Mesothelial cell of epicardium (in vitro differentiated cells): Measurements from ENCODE around the gene KCNQ2. TPM values are rescaled to one million over a fixed set of nuclear protein-coding genes. Genes with fewer than 3 reads are reported as not detected.

Experiments used
- DNase-seq, 2 experiments: peaks; one replicate each; pipeline ENCODE4 v3.0.0; 2021; ENCODE audit warnings: low spot score in 2 of 2; ENCODE audit not compliant: unreplicated experiment in 2 of 2
- H3K27ac Mint-ChIP-seq: 2 replicates; pipeline ENCODE4 v1.8.0; 2021; ENCODE audit warnings: mixed read lengths
- H3K27me3 Mint-ChIP-seq: 2 replicates; pipeline ENCODE4 v1.8.0; 2021; ENCODE audit warnings: low read depth, mixed read lengths
- H3K36me3 Mint-ChIP-seq: 2 replicates; pipeline ENCODE4 v1.8.0; 2021; ENCODE audit warnings: mixed read lengths
- H3K4me1 Mint-ChIP-seq: 2 replicates; pipeline ENCODE4 v1.8.0; 2021; ENCODE audit warnings: mixed read lengths
- H3K4me3 Mint-ChIP-seq: 2 replicates; pipeline ENCODE4 v1.8.0; 2021; ENCODE audit warnings: mild to moderate bottlenecking, moderate library complexity, mixed read lengths
- H3K9me3 Mint-ChIP-seq: 2 replicates; pipeline ENCODE4 v1.8.0; 2021; ENCODE audit warnings: mixed read lengths
- CTCF ChIP-seq: fragments of 200-600 bp; sonication (generic); IDR thresholded peaks from one replicate; pipeline ENCODE4 v1.5.0; 2021; ENCODE audit warnings: antibody characterized with exemption; ENCODE audit not compliant: unreplicated experiment
- total RNA-seq: library from RNA; stranded (reverse); gene quantifications from 3 replicates; pipeline ENCODE4 v1.2.1, GENCODE V29; 2021

The KCNQ2 gene
- total RNA-seq, 1 donor from 2014 or later: 11.8 TPM

DNA sequence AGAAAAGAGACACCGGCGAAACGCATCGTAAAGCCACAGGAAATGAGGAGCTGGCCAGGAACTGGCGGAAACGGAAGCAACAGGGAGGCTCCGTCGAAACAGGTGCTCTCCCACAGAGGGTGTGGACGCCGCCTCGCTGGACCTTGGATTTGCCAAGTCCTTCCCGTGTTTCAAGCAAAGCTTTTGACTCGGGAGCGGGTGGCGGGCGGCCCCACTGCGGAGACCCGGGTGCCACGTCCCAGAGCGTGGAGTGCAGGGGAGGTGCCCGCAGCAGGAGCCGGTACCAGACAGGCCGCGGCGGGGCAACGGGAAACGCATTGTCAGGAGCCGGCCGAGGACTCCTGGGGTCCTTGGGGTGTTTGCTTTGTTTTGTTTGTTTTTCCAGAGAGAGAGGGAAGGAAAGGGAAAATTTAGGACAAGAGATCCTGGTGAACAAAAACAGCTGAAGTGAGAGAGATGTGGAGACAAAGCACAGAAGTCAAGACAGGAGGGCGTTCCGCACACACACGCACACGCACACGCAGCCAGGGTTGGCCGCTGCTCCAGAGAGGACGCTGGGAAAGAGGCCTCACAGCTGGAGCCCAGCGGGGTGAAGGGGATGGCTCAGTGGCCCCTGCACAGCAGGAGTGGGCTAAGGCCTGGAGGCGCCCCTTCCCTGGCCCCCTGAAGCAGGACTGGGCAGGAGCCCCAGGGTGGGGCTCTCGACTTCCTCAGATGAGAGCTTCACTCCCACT is 60.4 kb downstream of the KCNQ2 start:
- Mint-ChIP-seq H3K27ac (no peak overlapping the region), H3K4me3 (no peak overlapping the region)

DNA sequence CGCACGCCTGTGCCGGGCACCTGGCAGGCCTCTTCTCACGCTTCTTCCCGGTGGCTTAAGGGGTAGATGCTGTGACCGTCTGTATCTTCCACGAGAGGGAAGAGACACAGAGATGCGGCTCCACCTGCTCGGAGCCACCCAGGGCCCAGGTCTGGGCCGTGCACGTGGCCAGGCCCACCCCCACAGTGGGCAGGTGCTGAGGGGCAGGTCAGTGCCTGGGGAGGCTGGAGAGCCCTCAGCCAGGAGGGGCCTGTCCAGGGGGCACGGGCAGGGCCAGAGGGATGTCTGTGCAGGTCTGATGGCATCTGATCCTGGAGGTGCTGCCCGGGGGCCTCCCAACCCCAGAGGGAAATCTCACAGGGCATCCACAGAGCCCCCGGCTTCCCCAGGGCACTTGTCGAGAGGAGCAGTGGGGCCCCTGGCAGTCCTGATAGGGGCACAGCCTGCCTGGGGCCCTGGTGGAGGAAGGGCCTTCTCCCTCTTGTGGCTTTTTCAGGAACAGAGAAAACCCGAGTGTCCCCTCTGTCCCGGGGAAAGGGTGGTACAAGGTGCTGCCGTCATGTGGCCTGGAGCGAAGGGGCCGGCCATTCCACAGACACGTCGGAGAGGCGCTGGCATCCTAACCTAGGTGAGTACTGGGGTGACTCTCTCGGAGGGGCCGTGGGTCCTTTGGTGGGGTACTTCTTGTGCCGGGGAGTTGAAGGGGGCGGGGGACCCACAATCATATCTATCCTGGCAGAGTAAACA is 61.1 kb downstream of the KCNQ2 start:
- Mint-ChIP-seq H3K27ac (no peak overlapping the region), H3K4me1 (no peaks in the 10 kb centered on the region), H3K36me3 (no peaks in the 10 kb centered on the region), H3K4me3 (no peak overlapping the region), H3K9me3 (no peaks in the 10 kb centered on the region), H3K27me3 (peaks cover 2% of the 10 kb centered on the region)
- DNase-seq: no peak
- no peak for TF ChIP-seq CTCF

More for the DNA sequence above, 60.4 kb downstream of the KCNQ2 start:
- TF ChIP-seq CTCF: no peak
- no peaks in the 10 kb centered on the region for H3K4me1 Mint-ChIP-seq
- DNase-seq: no peak
- H3K36me3 Mint-ChIP-seq: no peaks in the 10 kb centered on the region
- H3K27me3 Mint-ChIP-seq: peaks cover 4% of the 10 kb centered on the region
- H3K9me3 Mint-ChIP-seq: no peaks in the 10 kb centered on the region

GRCh38 chr20:63409834-63410435 is 62.5 kb downstream of the KCNQ2 start:
- H3K36me3 Mint-ChIP-seq: no peaks in the 10 kb centered on the region
- no peaks in the 10 kb centered on the region for H3K9me3 Mint-ChIP-seq

GRCh38 chr20:63409066-63409833 is 63.2 kb downstream of the KCNQ2 start:
- Mint-ChIP-seq H3K36me3 (no peaks in the 10 kb centered on the region), H3K4me1 (no peaks in the 10 kb centered on the region), H3K27ac (no peak overlapping the region), H3K4me3 (no peak overlapping the region), H3K27me3 (peaks cover 2% of the 10 kb centered on the region), H3K9me3 (no peaks in the 10 kb centered on the region)
- TF ChIP-seq CTCF: no peak
- no peak for DNase-seq

More at GRCh38 chr20:63409834-63410435, 62.5 kb downstream of the KCNQ2 start:
- Mint-ChIP-seq H3K27ac (no peak overlapping the region), H3K4me1 (no peaks in the 10 kb centered on the region), H3K4me3 (no peak overlapping the region), H3K27me3 (peaks cover 2% of the 10 kb centered on the region)
- no peak for DNase-seq
- TF ChIP-seq CTCF: no peak

- Mint-ChIP-seq H3K27me3 (peaks cover 2% of the 10 kb centered on the region), H3K9me3 (no peaks in the 10 kb centered on the region), H3K27ac (no peak overlapping the region), H3K36me3 (no peaks in the 10 kb centered on the region), H3K4me3 (no peak overlapping the region), H3K4me1 (no peaks in the 10 kb centered on the region)
- no peak for TF ChIP-seq CTCF
- no peak for DNase-seq
Observed at GRCh38 chr20:63408684-63409046, 63.8 kb downstream of the KCNQ2 start.
